ENCODE results near the gene KCTD5. TPM values are rescaled to one million over a fixed set of nuclear protein-coding genes. Genes with fewer than 3 reads are reported as not detected.

The KCTD5 gene
- total and polyA plus RNA-seq, 2 of the 8 experiments (the other 6 are each of a cell fraction or from before 2014, with no cell fraction given), result 26.6 to 31.8 TPM

- TF ChIP-seq E2F6 (IDR thresholded peaks at IDR 0.05), result no peak
- TF ChIP-seq RNF2 (IDR thresholded peaks at IDR 0.05; ENCODE audit: borderline replicate concordance, low read depth, low read length, missing control alignments, poor library complexity, severe bottlenecking), result no peak
- no peak for TF ChIP-seq HDAC2 (IDR thresholded peaks at IDR 0.05; ENCODE audit: borderline replicate concordance in 1 of 2, low read depth in 2 of 2, low read length in 2 of 2)
- TF ChIP-seq POLR2AphosphoS5 (IDR thresholded peaks at IDR 0.05; ENCODE audit: low read depth, low read length), result no peak
- no peak for TF ChIP-seq TAF7 (optimal IDR thresholded peaks at IDR 0.05; ENCODE audit: borderline replicate concordance, low read depth, low read length)
- TF ChIP-seq CEBPB (IDR thresholded peaks at IDR 0.05; ENCODE audit: low read depth, low read length), result no peak
- peak; percentile 42 for TF ChIP-seq ASH2L (IDR thresholded peaks at IDR 0.05; ENCODE audit: low read length)
- no peak for TF ChIP-seq PHF8 (conservative IDR thresholded peaks at IDR 0.05; ENCODE audit: low read depth, low read length)
- TF ChIP-seq SIRT6 (IDR thresholded peaks at IDR 0.05; ENCODE audit: low read length), result no peak
- TF ChIP-seq SUZ12 (IDR thresholded peaks at IDR 0.05; ENCODE audit: low read length), result no peak
- TF ChIP-seq USF2 (IDR thresholded peaks at IDR 0.05; ENCODE audit: low read length), result no peak
- TF ChIP-seq SIN3A (conservative IDR thresholded peaks at IDR 0.05 in 1 of 2, IDR thresholded peaks at IDR 0.05 in 1 of 2; ENCODE audit: low read depth in 1 of 2, low read length in 2 of 2), result 0 out of 4 replicates have a peak, but pooled peaks of 1 of the 2 experiments have one; percentile 26
- no peak for TF ChIP-seq RAD21 (IDR thresholded peaks at IDR 0.05 in 1 of 2, conservative IDR thresholded peaks at IDR 0.05 in 1 of 2; ENCODE audit: low read depth in 2 of 2, low read length in 2 of 2)
- no peak for TF ChIP-seq NANOG (IDR thresholded peaks at IDR 0.05; ENCODE audit: insufficient read depth, low read depth, low read length, poor library complexity, severe bottlenecking)
- no peak; the same call in 1 of the 2 replicates for TF ChIP-seq MAX (IDR thresholded peaks at IDR 0.05)
- no peak for TF ChIP-seq JUN (IDR thresholded peaks at IDR 0.05; ENCODE audit: low read depth, low read length)
- TF ChIP-seq CREB1 (IDR thresholded peaks at IDR 0.05), result peak; percentile 84
- no peak for TF ChIP-seq ZNF274 (IDR thresholded peaks at IDR 0.05; ENCODE audit: borderline replicate concordance, extremely low read depth, low read length)
Measured at GRCh38 chr16:2673066-2673999, 9.0 kb upstream of the KCTD5 start (continued).
